Vagina (tissue), 2 donors: ENCODE measurements around the gene DNAL1.

ENCODE experiments used
- POLR2A ChIP-seq, 2 donors: fragments of 450-650 bp; IDR thresholded peaks; one replicate each; pipeline ENCODE4 v1.6.1; 2017; ENCODE audit warnings: antibody characterized with exemption in 2 of 2, mild to moderate bottlenecking in 2 of 2, moderate library complexity in 2 of 2
- POLR2AphosphoS5 ChIP-seq, 2 donors: sonication (generic); formaldehyde crosslinking; IDR thresholded peaks; one replicate each; pipeline ENCODE4 v1.9.0; 2017; ENCODE audit warnings: antibody characterized with exemption in 2 of 2, mild to moderate bottlenecking in 2 of 2, low read depth in 1 of 2; ENCODE audit not compliant: insufficient read depth in 1 of 2
- TF ChIP-seq, protein P1 (sequence below), 3 experiments: fragments of 450-650 bp in 2 of 3; fragments of 200-600 bp in 1 of 3; sonication (generic) in 1 of 3; IDR thresholded peaks; one replicate each; pipeline ENCODE4 v1.5.1; 2017 to 2019; ENCODE audit warnings: antibody characterized with exemption in 3 of 3, mild to moderate bottlenecking in 2 of 3, moderate library complexity in 2 of 3

DNA sequence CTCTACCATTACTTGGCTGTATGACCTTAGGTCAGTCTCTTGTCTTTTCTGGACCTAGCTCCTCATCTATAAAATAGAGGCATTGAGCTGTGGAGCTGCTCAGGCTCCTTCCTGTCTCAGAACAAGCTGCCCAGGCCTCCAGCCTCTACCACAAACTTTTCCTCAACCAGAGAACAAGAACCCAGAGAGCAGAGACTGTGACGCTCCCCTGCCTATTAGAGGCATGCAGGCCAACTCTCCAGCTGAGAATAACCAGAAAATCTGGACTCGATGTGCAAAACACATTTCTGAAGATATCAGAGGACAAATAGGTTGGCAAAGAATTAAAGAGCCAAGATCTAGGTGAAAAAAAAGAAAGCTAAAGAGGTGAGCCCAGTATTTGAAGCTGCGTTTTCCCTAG is 87.2 kb downstream of the DNAL1 start:
- TF ChIP-seq, protein P1, sequence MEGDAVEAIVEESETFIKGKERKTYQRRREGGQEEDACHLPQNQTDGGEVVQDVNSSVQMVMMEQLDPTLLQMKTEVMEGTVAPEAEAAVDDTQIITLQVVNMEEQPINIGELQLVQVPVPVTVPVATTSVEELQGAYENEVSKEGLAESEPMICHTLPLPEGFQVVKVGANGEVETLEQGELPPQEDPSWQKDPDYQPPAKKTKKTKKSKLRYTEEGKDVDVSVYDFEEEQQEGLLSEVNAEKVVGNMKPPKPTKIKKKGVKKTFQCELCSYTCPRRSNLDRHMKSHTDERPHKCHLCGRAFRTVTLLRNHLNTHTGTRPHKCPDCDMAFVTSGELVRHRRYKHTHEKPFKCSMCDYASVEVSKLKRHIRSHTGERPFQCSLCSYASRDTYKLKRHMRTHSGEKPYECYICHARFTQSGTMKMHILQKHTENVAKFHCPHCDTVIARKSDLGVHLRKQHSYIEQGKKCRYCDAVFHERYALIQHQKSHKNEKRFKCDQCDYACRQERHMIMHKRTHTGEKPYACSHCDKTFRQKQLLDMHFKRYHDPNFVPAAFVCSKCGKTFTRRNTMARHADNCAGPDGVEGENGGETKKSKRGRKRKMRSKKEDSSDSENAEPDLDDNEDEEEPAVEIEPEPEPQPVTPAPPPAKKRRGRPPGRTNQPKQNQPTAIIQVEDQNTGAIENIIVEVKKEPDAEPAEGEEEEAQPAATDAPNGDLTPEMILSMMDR (IDR thresholded peaks at IDR 0.05), result no peak
- TF ChIP-seq POLR2AphosphoS5 (IDR thresholded peaks at IDR 0.05; ENCODE audit: insufficient read depth in 1 of 2, low read depth in 1 of 2) (no peak), POLR2A (IDR thresholded peaks at IDR 0.05) (no peak)
